GM23338 (cell line): Measurements from ENCODE around the gene SMIM44.

Experiments
- EZH2 ChIP-seq: fragments of 200-600 bp; sonication (generic); IDR thresholded peaks from one replicate; pipeline ENCODE4 v1.8.0; 2017; ENCODE audit warnings: antibody characterized with exemption, mild to moderate bottlenecking, low read depth; ENCODE audit not compliant: unreplicated experiment
- EZH2phosphoT487 ChIP-seq: fragments of 200-600 bp; sonication (generic); IDR thresholded peaks from one replicate; pipeline ENCODE4 v1.8.1; 2018; ENCODE audit warnings: antibody characterized with exemption; ENCODE audit not compliant: unreplicated experiment
- POLR2AphosphoS5 ChIP-seq: IDR thresholded peaks from 2 replicates; pipeline ENCODE4 v1.6.1; 2016; ENCODE audit warnings: antibody characterized with exemption, low read depth
- ZNF114 ChIP-seq: fragments of 250-450 bp; sonication (Bioruptor Pico); IDR thresholded peaks from 2 replicates; pipeline ENCODE4 v1.5.0; 2020; ENCODE audit warnings: mild to moderate bottlenecking, moderate library complexity
- TF ChIP-seq, protein P1 (sequence below): IDR thresholded peaks from one replicate; pipeline ENCODE4 v1.6.1; 2018; ENCODE audit warnings: antibody characterized with exemption; ENCODE audit not compliant: unreplicated experiment
- TF ChIP-seq, protein P2 (sequence below), 2 experiments: fragments of 200-600 bp in 1 of 2; sonication (generic) in 1 of 2; conservative IDR thresholded peaks; 2 replicates each; pipeline versions ENCODE4 v1.5.1 to v1.6.1; 2016 to 2017; ENCODE audit warnings: antibody characterized with exemption in 2 of 2, low read depth in 2 of 2, mild to moderate bottlenecking in 2 of 2, moderate library complexity in 1 of 2

DNA sequence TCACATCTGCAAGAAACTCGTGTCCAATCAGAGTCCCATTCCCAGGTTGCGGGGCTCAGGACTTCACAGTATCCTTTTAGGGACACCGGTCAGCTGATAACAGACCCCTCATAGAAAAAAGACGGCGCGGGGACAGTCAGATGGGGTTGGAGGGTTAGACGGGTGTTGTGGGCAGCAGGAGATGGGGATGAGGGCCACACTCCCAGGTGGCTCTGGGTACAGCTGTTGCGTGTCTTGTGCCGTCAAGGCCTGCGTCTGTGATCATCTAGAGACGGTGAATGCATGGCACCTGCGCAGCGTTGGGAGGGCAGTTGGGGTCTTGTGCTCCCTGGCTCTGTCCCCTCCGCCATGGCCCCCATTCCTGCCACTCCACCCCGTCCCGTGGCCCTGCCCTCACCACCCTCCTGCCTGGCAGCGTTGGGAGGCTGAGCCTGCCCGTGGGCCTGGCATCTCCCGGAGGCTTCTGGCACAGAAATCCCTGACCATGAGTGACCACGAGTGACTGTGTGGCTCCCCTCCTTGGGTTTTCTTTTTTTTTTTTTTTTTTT, 41.7 kb upstream of the SMIM44 start:
- TF ChIP-seq POLR2AphosphoS5 (no peak), EZH2 (no peak), EZH2phosphoT487 (no peak), ZNF114 (CRISPR knock-in tag) (no peak)
- TF ChIP-seq, protein P1, sequence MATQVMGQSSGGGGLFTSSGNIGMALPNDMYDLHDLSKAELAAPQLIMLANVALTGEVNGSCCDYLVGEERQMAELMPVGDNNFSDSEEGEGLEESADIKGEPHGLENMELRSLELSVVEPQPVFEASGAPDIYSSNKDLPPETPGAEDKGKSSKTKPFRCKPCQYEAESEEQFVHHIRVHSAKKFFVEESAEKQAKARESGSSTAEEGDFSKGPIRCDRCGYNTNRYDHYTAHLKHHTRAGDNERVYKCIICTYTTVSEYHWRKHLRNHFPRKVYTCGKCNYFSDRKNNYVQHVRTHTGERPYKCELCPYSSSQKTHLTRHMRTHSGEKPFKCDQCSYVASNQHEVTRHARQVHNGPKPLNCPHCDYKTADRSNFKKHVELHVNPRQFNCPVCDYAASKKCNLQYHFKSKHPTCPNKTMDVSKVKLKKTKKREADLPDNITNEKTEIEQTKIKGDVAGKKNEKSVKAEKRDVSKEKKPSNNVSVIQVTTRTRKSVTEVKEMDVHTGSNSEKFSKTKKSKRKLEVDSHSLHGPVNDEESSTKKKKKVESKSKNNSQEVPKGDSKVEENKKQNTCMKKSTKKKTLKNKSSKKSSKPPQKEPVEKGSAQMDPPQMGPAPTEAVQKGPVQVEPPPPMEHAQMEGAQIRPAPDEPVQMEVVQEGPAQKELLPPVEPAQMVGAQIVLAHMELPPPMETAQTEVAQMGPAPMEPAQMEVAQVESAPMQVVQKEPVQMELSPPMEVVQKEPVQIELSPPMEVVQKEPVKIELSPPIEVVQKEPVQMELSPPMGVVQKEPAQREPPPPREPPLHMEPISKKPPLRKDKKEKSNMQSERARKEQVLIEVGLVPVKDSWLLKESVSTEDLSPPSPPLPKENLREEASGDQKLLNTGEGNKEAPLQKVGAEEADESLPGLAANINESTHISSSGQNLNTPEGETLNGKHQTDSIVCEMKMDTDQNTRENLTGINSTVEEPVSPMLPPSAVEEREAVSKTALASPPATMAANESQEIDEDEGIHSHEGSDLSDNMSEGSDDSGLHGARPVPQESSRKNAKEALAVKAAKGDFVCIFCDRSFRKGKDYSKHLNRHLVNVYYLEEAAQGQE = no peak
- TF ChIP-seq, protein P2, sequence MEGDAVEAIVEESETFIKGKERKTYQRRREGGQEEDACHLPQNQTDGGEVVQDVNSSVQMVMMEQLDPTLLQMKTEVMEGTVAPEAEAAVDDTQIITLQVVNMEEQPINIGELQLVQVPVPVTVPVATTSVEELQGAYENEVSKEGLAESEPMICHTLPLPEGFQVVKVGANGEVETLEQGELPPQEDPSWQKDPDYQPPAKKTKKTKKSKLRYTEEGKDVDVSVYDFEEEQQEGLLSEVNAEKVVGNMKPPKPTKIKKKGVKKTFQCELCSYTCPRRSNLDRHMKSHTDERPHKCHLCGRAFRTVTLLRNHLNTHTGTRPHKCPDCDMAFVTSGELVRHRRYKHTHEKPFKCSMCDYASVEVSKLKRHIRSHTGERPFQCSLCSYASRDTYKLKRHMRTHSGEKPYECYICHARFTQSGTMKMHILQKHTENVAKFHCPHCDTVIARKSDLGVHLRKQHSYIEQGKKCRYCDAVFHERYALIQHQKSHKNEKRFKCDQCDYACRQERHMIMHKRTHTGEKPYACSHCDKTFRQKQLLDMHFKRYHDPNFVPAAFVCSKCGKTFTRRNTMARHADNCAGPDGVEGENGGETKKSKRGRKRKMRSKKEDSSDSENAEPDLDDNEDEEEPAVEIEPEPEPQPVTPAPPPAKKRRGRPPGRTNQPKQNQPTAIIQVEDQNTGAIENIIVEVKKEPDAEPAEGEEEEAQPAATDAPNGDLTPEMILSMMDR (conservative IDR thresholded peaks at IDR 0.05; ENCODE audit: low read depth in 2 of 2) = no peak
